ENCODE data around the gene CLEC4G. TPM values are rescaled to one million over a fixed set of nuclear protein-coding genes. Genes with fewer than 3 reads are reported as not detected.

Gene CLEC4G
- total and polyA plus RNA-seq, 9 of the 15 experiments (the other 6 are each of a cell fraction or from before 2014, with no cell fraction given): not detected

GRCh38 chr19:7705387-7706187 lies 26.3 kb downstream of the CLEC4G start:
- H3K27me3 ChIP-seq (ENCODE audit: control insufficient read depth in 2 of 2, insufficient read depth in 2 of 2, low read length in 2 of 2): peaks cover 0 to 38% of the 10 kb centered on the region in 2 experiments; a peak in 3 of 5 replicates
- WGBS (ENCODE audit: insufficient coverage, low coverage, missing lambda C conversion rate): 5% methylated on average over 23 of the region's 24 CpGs
- DNase-seq (ENCODE audit: extremely low read depth in 1 of 4, low spot score in 3 of 4) (no peak), ATAC-seq (no peak), FAIRE-seq (no peak)
- H3K79me2 ChIP-seq (ENCODE audit: control insufficient read depth, insufficient read depth, low read length): no peaks in the 10 kb centered on the region
- no peak overlapping the region for H2AFZ ChIP-seq (ENCODE audit: low read depth, low read length)
- ChIA-PET CTCF (ENCODE audit: low intra/inter-chr PET ratio) (no interaction called here), POLR2A (no interaction called here)
- H3K4me2 ChIP-seq (ENCODE audit: insufficient read depth, low read length): no peak overlapping the region
- no peak overlapping the region for H3K27ac ChIP-seq (ENCODE audit: extremely low read depth, low read depth, low read length)
- H4K20me1 ChIP-seq (replicated peaks; ENCODE audit: control insufficient read depth, insufficient read depth, low read length): 0 out of 2 replicates have a peak, but pooled peaks cover 4% of the 10 kb centered on the region
- no peaks in the 10 kb centered on the region for H3K9me3 ChIP-seq (replicated peaks; ENCODE audit: control insufficient read depth, insufficient read depth, low read depth, low read length)
- no peaks in the 10 kb centered on the region for H3K9me1 ChIP-seq (ENCODE audit: control insufficient read depth, insufficient read depth, low read length)
- no peaks in the 10 kb centered on the region; a peak in 1 of 5 replicates for H3K4me1 ChIP-seq (replicated peaks in 1 of 2; ENCODE audit: control insufficient read depth in 2 of 2, insufficient read depth in 2 of 2, low read length in 2 of 2)
- TF ChIP-seq KDM4B (IDR thresholded peaks at IDR 0.05; ENCODE audit: borderline replicate concordance in 2 of 2, low read depth in 1 of 2) (no peak), ZNF121 (CRISPR knock-in tag; conservative IDR thresholded peaks at IDR 0.05) (peak; percentile 23; the same call in 1 of the 2 replicates), SREBF2 (CRISPR knock-in tag; IDR thresholded peaks at IDR 0.05) (no peak)
- TF ChIP-seq, protein P1, sequence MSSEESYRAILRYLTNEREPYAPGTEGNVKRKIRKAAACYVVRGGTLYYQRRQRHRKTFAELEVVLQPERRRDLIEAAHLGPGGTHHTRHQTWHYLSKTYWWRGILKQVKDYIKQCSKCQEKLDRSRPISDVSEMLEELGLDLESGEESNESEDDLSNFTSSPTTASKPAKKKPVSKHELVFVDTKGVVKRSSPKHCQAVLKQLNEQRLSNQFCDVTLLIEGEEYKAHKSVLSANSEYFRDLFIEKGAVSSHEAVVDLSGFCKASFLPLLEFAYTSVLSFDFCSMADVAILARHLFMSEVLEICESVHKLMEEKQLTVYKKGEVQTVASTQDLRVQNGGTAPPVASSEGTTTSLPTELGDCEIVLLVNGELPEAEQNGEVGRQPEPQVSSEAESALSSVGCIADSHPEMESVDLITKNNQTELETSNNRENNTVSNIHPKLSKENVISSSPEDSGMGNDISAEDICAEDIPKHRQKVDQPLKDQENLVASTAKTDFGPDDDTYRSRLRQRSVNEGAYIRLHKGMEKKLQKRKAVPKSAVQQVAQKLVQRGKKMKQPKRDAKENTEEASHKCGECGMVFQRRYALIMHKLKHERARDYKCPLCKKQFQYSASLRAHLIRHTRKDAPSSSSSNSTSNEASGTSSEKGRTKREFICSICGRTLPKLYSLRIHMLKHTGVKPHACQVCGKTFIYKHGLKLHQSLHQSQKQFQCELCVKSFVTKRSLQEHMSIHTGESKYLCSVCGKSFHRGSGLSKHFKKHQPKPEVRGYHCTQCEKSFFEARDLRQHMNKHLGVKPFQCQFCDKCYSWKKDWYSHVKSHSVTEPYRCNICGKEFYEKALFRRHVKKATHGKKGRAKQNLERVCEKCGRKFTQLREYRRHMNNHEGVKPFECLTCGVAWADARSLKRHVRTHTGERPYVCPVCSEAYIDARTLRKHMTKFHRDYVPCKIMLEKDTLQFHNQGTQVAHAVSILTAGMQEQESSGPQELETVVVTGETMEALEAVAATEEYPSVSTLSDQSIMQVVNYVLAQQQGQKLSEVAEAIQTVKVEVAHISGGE (CRISPR knock-in tag; IDR thresholded peaks at IDR 0.05): no peak
- H3K4me3 ChIP-seq: no peak overlapping the region
- intact Hi-C loops (cut with micrococcal nuclease) (no loop called here), in situ Hi-C loops (cut with MboI) (no loop called here)
- no TSS peak for BruUV-seq (replicated peaks)
- no peaks in the 10 kb centered on the region for H3K36me3 ChIP-seq (ENCODE audit: control insufficient read depth, insufficient read depth, low read length)
- H3K9ac ChIP-seq (ENCODE audit: insufficient read depth in 1 of 2, low read depth in 2 of 2, low read length in 2 of 2): no peak overlapping the region
